Neural crest cell (in vitro differentiated cells): ENCODE measurements around the gene DTWD2. TPM values are rescaled to one million over a fixed set of nuclear protein-coding genes. Genes with fewer than 3 reads are reported as not detected.

ENCODE experiments used
- DNase-seq: peaks from one replicate; pipeline ENCODE4 v3.0.0; 2021; ENCODE audit warnings: low read depth, mixed read lengths, low spot score
- H3K27ac Mint-ChIP-seq: one replicate; pipeline ENCODE4 v1.8.0; 2021; ENCODE audit warnings: mild to moderate bottlenecking, mixed read lengths; ENCODE audit not compliant: unreplicated experiment
- H3K27me3 Mint-ChIP-seq: 2 replicates; pipeline ENCODE4 v1.8.0; 2021; ENCODE audit warnings: low read depth, mild to moderate bottlenecking, mixed read lengths
- H3K36me3 Mint-ChIP-seq: 2 replicates; pipeline ENCODE4 v1.8.0; 2021; ENCODE audit warnings: low read depth, mild to moderate bottlenecking, mixed read lengths
- H3K4me1 Mint-ChIP-seq: 2 replicates; pipeline ENCODE4 v1.8.0; 2021; ENCODE audit warnings: mixed read lengths
- H3K4me3 Mint-ChIP-seq: one replicate; pipeline ENCODE4 v1.8.0; 2021; ENCODE audit warnings: mild to moderate bottlenecking, mixed read lengths
- H3K9me3 Mint-ChIP-seq: 2 replicates; pipeline ENCODE4 v1.8.0; 2021; ENCODE audit warnings: mixed read lengths
- CTCF ChIP-seq: fragments of 200-600 bp; sonication (generic); conservative IDR thresholded peaks from 2 replicates; pipeline ENCODE4 v1.5.0; 2021; ENCODE audit warnings: antibody characterized with exemption, mild to moderate bottlenecking
- total RNA-seq: library from RNA; stranded (reverse); gene quantifications from 2 replicates; pipeline ENCODE4 v1.2.1, GENCODE V29; 2021

Gene DTWD2
- total RNA-seq, 1 donor from 2014 or later = 4.6 TPM

GRCh38 chr5:119021149-119021732, 32.9 kb upstream of the DTWD2 start:
- no peak for TF ChIP-seq CTCF
- H3K4me3 Mint-ChIP-seq = no peak overlapping the region
- no peaks in the 10 kb centered on the region for H3K27me3 Mint-ChIP-seq
- H3K4me1 Mint-ChIP-seq = no peaks in the 10 kb centered on the region
- H3K27ac Mint-ChIP-seq = no peak overlapping the region
- no peak for DNase-seq
- no peaks in the 10 kb centered on the region for H3K36me3 Mint-ChIP-seq
- H3K9me3 Mint-ChIP-seq = no peaks in the 10 kb centered on the region

GRCh38 chr5:119019949-119020348, 31.6 kb upstream of the DTWD2 start:
- Mint-ChIP-seq H3K4me1 (no peaks in the 10 kb centered on the region), H3K36me3 (no peaks in the 10 kb centered on the region), H3K4me3 (no peak overlapping the region), H3K9me3 (no peaks in the 10 kb centered on the region), H3K27me3 (no peaks in the 10 kb centered on the region), H3K27ac (no peak overlapping the region)
- no peak for TF ChIP-seq CTCF
- DNase-seq = no peak

- no peak for TF ChIP-seq CTCF
- no peak overlapping the region for H3K27ac Mint-ChIP-seq
- no peaks in the 10 kb centered on the region for H3K27me3 Mint-ChIP-seq
- no peaks in the 10 kb centered on the region for H3K4me1 Mint-ChIP-seq
- H3K36me3 Mint-ChIP-seq = no peaks in the 10 kb centered on the region
- DNase-seq = no peak
- no peaks in the 10 kb centered on the region for H3K9me3 Mint-ChIP-seq
- no peak overlapping the region for H3K4me3 Mint-ChIP-seq
Observed at GRCh38 chr5:119019501-119019900, 31.2 kb upstream of the DTWD2 start.

- TF ChIP-seq CTCF = no peak
- no peaks in the 10 kb centered on the region for H3K27me3 Mint-ChIP-seq
- no peaks in the 10 kb centered on the region for H3K36me3 Mint-ChIP-seq
- no peak for DNase-seq
- H3K27ac Mint-ChIP-seq = no peak overlapping the region
- H3K9me3 Mint-ChIP-seq = no peaks in the 10 kb centered on the region
- no peak overlapping the region for H3K4me3 Mint-ChIP-seq
- H3K4me1 Mint-ChIP-seq = no peaks in the 10 kb centered on the region
Observed at GRCh38 chr5:119017994-119018393, 29.6 kb upstream of the DTWD2 start.

- Mint-ChIP-seq H3K27ac (no peak overlapping the region), H3K4me1 (no peaks in the 10 kb centered on the region), H3K27me3 (no peaks in the 10 kb centered on the region), H3K36me3 (no peaks in the 10 kb centered on the region), H3K9me3 (no peaks in the 10 kb centered on the region), H3K4me3 (no peak overlapping the region)
- TF ChIP-seq CTCF = no peak
- no peak for DNase-seq
Observed at GRCh38 chr5:119016125-119016774, 27.9 kb upstream of the DTWD2 start.
